Measurements from ENCODE around the gene NKAPD1. TPM values are rescaled to one million over a fixed set of nuclear protein-coding genes. Genes with fewer than 3 reads are reported as not detected.
A peak's percentile ranks its signal among the peaks of the same experiment; 100 is the strongest.

Gene NKAPD1
- total RNA-seq, 1 experiment from 2014 or later, result 19.7 TPM

GRCh38 chr11:112096194-112096593 lies 22.1 kb downstream of the NKAPD1 start:
- intact Hi-C loops (cut with micrococcal nuclease; ENCODE audit: unreplicated experiment) (no loop called here), in situ Hi-C loops (cut with HindIII; ENCODE audit: low pct_unique_long_range_greater_than_20kb, low sequenced_read_pairs) (no loop called here)
- ATAC-seq, result 0 out of 2 replicates have a peak, but pooled peaks have one; percentile 27
- no peaks in the 10 kb centered on the region for H3K4me1 ChIP-seq (ENCODE audit: control insufficient read depth, insufficient read depth, low read length)
- no peak for DNase-seq (ENCODE audit: low read depth, low spot score)
- no peak for TF ChIP-seq POLR2AphosphoS5 (IDR thresholded peaks at IDR 0.05; ENCODE audit: low read depth, low read length)
- TF ChIP-seq, protein P1, sequence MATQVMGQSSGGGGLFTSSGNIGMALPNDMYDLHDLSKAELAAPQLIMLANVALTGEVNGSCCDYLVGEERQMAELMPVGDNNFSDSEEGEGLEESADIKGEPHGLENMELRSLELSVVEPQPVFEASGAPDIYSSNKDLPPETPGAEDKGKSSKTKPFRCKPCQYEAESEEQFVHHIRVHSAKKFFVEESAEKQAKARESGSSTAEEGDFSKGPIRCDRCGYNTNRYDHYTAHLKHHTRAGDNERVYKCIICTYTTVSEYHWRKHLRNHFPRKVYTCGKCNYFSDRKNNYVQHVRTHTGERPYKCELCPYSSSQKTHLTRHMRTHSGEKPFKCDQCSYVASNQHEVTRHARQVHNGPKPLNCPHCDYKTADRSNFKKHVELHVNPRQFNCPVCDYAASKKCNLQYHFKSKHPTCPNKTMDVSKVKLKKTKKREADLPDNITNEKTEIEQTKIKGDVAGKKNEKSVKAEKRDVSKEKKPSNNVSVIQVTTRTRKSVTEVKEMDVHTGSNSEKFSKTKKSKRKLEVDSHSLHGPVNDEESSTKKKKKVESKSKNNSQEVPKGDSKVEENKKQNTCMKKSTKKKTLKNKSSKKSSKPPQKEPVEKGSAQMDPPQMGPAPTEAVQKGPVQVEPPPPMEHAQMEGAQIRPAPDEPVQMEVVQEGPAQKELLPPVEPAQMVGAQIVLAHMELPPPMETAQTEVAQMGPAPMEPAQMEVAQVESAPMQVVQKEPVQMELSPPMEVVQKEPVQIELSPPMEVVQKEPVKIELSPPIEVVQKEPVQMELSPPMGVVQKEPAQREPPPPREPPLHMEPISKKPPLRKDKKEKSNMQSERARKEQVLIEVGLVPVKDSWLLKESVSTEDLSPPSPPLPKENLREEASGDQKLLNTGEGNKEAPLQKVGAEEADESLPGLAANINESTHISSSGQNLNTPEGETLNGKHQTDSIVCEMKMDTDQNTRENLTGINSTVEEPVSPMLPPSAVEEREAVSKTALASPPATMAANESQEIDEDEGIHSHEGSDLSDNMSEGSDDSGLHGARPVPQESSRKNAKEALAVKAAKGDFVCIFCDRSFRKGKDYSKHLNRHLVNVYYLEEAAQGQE (IDR thresholded peaks at IDR 0.05; ENCODE audit: insufficient read depth in 1 of 2, low read depth in 2 of 2, low read length in 1 of 2), result no peak
- TF ChIP-seq TCF7L2 (IDR thresholded peaks at IDR 0.05; ENCODE audit: low read depth, low read length), result no peak
- TF ChIP-seq, protein P2, sequence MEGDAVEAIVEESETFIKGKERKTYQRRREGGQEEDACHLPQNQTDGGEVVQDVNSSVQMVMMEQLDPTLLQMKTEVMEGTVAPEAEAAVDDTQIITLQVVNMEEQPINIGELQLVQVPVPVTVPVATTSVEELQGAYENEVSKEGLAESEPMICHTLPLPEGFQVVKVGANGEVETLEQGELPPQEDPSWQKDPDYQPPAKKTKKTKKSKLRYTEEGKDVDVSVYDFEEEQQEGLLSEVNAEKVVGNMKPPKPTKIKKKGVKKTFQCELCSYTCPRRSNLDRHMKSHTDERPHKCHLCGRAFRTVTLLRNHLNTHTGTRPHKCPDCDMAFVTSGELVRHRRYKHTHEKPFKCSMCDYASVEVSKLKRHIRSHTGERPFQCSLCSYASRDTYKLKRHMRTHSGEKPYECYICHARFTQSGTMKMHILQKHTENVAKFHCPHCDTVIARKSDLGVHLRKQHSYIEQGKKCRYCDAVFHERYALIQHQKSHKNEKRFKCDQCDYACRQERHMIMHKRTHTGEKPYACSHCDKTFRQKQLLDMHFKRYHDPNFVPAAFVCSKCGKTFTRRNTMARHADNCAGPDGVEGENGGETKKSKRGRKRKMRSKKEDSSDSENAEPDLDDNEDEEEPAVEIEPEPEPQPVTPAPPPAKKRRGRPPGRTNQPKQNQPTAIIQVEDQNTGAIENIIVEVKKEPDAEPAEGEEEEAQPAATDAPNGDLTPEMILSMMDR (IDR thresholded peaks at IDR 0.05), result no peak
- no peak for TF ChIP-seq SIN3A (IDR thresholded peaks at IDR 0.05; ENCODE audit: borderline replicate concordance, insufficient read depth, low read depth, low read length)
- H3K9me3 ChIP-seq (ENCODE audit: control insufficient read depth, insufficient read depth, low read depth, low read length), result no peaks in the 10 kb centered on the region
- H3K27me3 ChIP-seq (ENCODE audit: control insufficient read depth, insufficient read depth, low read length), result no peaks in the 10 kb centered on the region
- BruUV-seq (replicated peaks), result no TSS peak
- H3K4me3 ChIP-seq (ENCODE audit: low read depth in 2 of 2, low read length in 2 of 2), result no peak overlapping the region
- ChIA-PET POLR2A (interaction anchor here (0.9 kb wide), 1 partner anchor 24 kb away, joined by 7 read pairs; no protein-coding TSS in a partner anchor), CTCF (no interaction called here)
- no peak overlapping the region for H3K27ac ChIP-seq (ENCODE audit: low read length)
- peaks cover 16% of the 10 kb centered on the region for H3K36me3 ChIP-seq (ENCODE audit: control insufficient read depth, insufficient read depth, low read length)

DNA sequence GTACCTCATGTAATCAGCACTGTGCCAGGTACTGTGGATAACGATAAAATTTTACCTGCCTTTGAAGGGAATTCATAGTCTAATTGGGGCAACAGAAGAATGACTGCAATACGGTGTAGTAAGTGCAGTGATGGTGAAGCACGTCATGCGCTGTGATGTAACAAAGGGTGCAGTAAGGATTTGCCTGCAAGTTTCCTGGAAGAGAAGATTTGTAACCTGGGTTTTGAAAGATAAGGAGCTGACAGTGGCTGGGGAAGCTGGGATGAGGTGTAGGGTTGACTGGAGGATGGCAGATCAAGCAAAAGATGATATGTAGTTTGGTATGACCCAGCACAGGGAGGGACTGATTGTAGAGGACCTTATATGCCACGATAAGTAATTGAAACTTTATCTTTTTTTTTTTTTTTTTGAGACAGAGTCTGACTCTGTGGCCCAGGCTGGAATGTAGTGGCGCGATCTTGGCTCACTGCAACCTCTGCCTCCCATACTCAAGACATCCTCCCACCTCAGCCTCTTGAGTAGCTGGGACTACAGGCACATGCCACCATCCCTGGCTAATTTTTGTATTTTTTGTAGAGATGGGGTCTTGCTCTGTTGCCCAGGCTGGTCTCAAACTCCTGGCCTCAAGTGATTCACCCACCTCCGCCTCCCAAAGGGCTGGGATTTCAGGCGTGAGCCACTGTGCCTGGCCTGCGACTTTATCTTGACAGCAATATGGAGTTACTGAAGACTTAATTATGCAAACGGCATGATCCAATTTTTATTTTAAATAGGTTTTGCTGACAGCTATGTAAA lies 23.8 kb downstream of the NKAPD1 start:
- no TSS peak for BruUV-seq (replicated peaks)
- Histone ChIP-seq H3K36me3 (ENCODE audit: control insufficient read depth, insufficient read depth, low read length) (peaks cover 9% of the 10 kb centered on the region), H3K27ac (ENCODE audit: low read length) (no peak overlapping the region), H3K4me3 (ENCODE audit: low read depth in 2 of 2, low read length in 2 of 2) (no peak overlapping the region), H3K4me1 (ENCODE audit: control insufficient read depth, insufficient read depth, low read length) (no peaks in the 10 kb centered on the region), H3K9me3 (ENCODE audit: control insufficient read depth, insufficient read depth, low read depth, low read length) (no peaks in the 10 kb centered on the region), H3K27me3 (ENCODE audit: control insufficient read depth, insufficient read depth, low read length) (no peaks in the 10 kb centered on the region)
- TF ChIP-seq POLR2AphosphoS5 (IDR thresholded peaks at IDR 0.05; ENCODE audit: low read depth, low read length), result no peak
- TF ChIP-seq, protein P2 (IDR thresholded peaks at IDR 0.05), result no peak
- TF ChIP-seq, protein P1 (IDR thresholded peaks at IDR 0.05; ENCODE audit: insufficient read depth in 1 of 2, low read depth in 2 of 2, low read length in 1 of 2), result no peak
- no peak for TF ChIP-seq TCF7L2 (IDR thresholded peaks at IDR 0.05; ENCODE audit: low read depth, low read length)
- TF ChIP-seq SIN3A (IDR thresholded peaks at IDR 0.05; ENCODE audit: borderline replicate concordance, insufficient read depth, low read depth, low read length), result no peak
- no peak for ATAC-seq
- ChIA-PET POLR2A (interaction anchor here (0.9 kb wide), 1 partner anchor 11 kb away, joined by 3 read pairs; the partner anchor contains the start of genes SDHD and TIMM8B), CTCF (interaction anchor here (1.0 kb wide), 1 partner anchor 16 kb away, joined by 3 read pairs; no protein-coding TSS in a partner anchor)
- in situ Hi-C loops (cut with HindIII; ENCODE audit: low pct_unique_long_range_greater_than_20kb, low sequenced_read_pairs) (no loop called here), intact Hi-C loops (cut with micrococcal nuclease; ENCODE audit: unreplicated experiment) (no loop called here)
- no peak for DNase-seq (ENCODE audit: low read depth, low spot score)

All from Panc1 (cell line).